Neutrophil (primary cell): ENCODE data around the gene TRPM5.

Experiments
- H3K27ac ChIP-seq: fragments of 200-600 bp; sonication (generic); 2 replicates; pipeline ENCODE4 v1.5.1; 2016; ENCODE audit warnings: mild to moderate bottlenecking, moderate library complexity
- H3K27me3 ChIP-seq: fragments of 200-600 bp; sonication (generic); 2 replicates; pipeline ENCODE4 v1.6.0; 2016; ENCODE audit warnings: mild to moderate bottlenecking
- H3K36me3 ChIP-seq: fragments of 200-600 bp; sonication (generic); 2 replicates; pipeline ENCODE4 v1.5.1; 2017
- H3K4me1 ChIP-seq, 2 experiments: fragments of 200-600 bp in 1 of 2; sonication (generic) in 1 of 2; 1 replicate in 1 of 2; 2 replicates in 1 of 2; pipeline versions ENCODE4 v1.5.1 to v1.6.1; 2013 to 2016; ENCODE audit warnings: low read depth in 1 of 2, low read length in 1 of 2, mild to moderate bottlenecking in 1 of 2, moderate library complexity in 1 of 2; ENCODE audit not compliant: control insufficient read depth in 1 of 2, insufficient read depth in 1 of 2
- H3K4me3 ChIP-seq, 2 experiments: fragments of 200-600 bp in 1 of 2; sonication (generic) in 1 of 2; 1 replicate in 1 of 2; 2 replicates in 1 of 2; pipeline ENCODE4 v1.5.1; 2013 to 2016; ENCODE audit warnings: low read depth in 1 of 2, low read length in 1 of 2, mild to moderate bottlenecking in 1 of 2, moderate library complexity in 1 of 2
- H3K9me3 ChIP-seq: fragments of 200-600 bp; sonication (generic); 2 replicates; pipeline ENCODE4 v1.5.1; 2016
- CTCF ChIP-seq: fragments of 200-600 bp; sonication (generic); IDR thresholded peaks from 2 replicates; pipeline ENCODE4 v1.5.1; 2016; ENCODE audit warnings: antibody characterized with exemption

Gene TRPM5

GRCh38 chr11:2443881-2444820 lies at the start of gene TRPM5:
Gene TRPM5, minus strand, starts transcription at chr11:2444514. Its CDS starts 21,478 bp downstream, at chr11:2423036.
- peaks cover 54% of the 10 kb centered on the region for H3K27me3 ChIP-seq
- TF ChIP-seq CTCF: no peak
- H3K4me1 ChIP-seq: peaks cover 42 to 43% of the 10 kb centered on the region in 2 experiments
- H3K9me3 ChIP-seq: no peaks in the 10 kb centered on the region
- peak within 1 kb of the TSS; percentile 84 to 86 for H3K4me3 ChIP-seq
- peak within 1 kb of the TSS; percentile 93 for H3K27ac ChIP-seq
- no peaks in the 10 kb centered on the region for H3K36me3 ChIP-seq

GRCh38 chr11:2489083-2489482 lies 44.8 kb upstream of the TRPM5 start:
- Histone ChIP-seq H3K27ac (no peak overlapping the region), H3K36me3 (no peaks in the 10 kb centered on the region), H3K9me3 (no peaks in the 10 kb centered on the region), H3K27me3 (no peaks in the 10 kb centered on the region), H3K4me3 (no peak overlapping the region), H3K4me1 (no peaks in the 10 kb centered on the region)
- TF ChIP-seq CTCF: no peak

- Histone ChIP-seq H3K9me3 (no peaks in the 10 kb centered on the region), H3K27me3 (no peaks in the 10 kb centered on the region), H3K4me3 (no peak overlapping the region), H3K27ac (no peak overlapping the region), H3K4me1 (no peaks in the 10 kb centered on the region), H3K36me3 (no peaks in the 10 kb centered on the region)
- TF ChIP-seq CTCF: no peak
Observed at GRCh38 chr11:2488004-2488403, 43.7 kb upstream of the TRPM5 start.

- Histone ChIP-seq H3K27ac (no peak overlapping the region), H3K4me3 (no peak overlapping the region), H3K27me3 (no peaks in the 10 kb centered on the region), H3K4me1 (peaks cover 16 to 27% of the 10 kb centered on the region in 2 experiments), H3K9me3 (no peaks in the 10 kb centered on the region), H3K36me3 (no peaks in the 10 kb centered on the region)
- no peak for TF ChIP-seq CTCF
Observed at GRCh38 chr11:2484576-2485125, 40.3 kb upstream of the TRPM5 start.

GRCh38 chr11:2483426-2483825 lies 39.1 kb upstream of the TRPM5 start:
- Histone ChIP-seq H3K27me3 (no peaks in the 10 kb centered on the region), H3K4me1 (peaks cover 16 to 27% of the 10 kb centered on the region in 2 experiments), H3K27ac (no peak overlapping the region), H3K36me3 (no peaks in the 10 kb centered on the region), H3K4me3 (no peak overlapping the region), H3K9me3 (no peaks in the 10 kb centered on the region)
- TF ChIP-seq CTCF: no peak
